GM12878 (cell line): ENCODE results near the gene LCA5. TPM values are rescaled to one million over a fixed set of nuclear protein-coding genes. Genes with fewer than 3 reads are reported as not detected.
"Not testable (repeated sequence)": the region's sequence is repeated elsewhere in the genome, so short reads cannot be mapped to it uniquely, and the experiment has no call there.

Experiments used
- ATAC-seq: fragments of 200-7000 bp; cut with Tn5 transposase; 3 replicates; pipeline ENCODE4 v1.9.1; 2020; ENCODE audit warnings: mild to moderate bottlenecking, moderate library complexity
- BruUV-seq: library from RNA; stranded (reverse); fragments of 400-500 nt; replicated peaks from 2 replicates; lab custom pipeline; 2021; lab: Mats Ljungman, UMichigan
- CTCF ChIA-PET: fragments of 300-600 bp; sonication (Branson Sonifier 250); formaldehyde crosslinking; extraction: SDS; loops from one replicate; lab custom pipeline; 2021; ENCODE audit warnings: inconsistent platforms; lab: Yijun Ruan, JAX
- POLR2A ChIA-PET: fragments of 350-600 bp; formaldehyde crosslinking; extraction: SDS; loops from one replicate; lab custom pipeline; 2021; ENCODE audit warnings: inconsistent platforms; lab: Charles Lee
- RAD21 ChIA-PET: fragments of 300-600 bp; sonication (Branson Sonifier 250); formaldehyde crosslinking; loops from one replicate; lab custom pipeline; 2023; ENCODE audit warnings: antibody characterized with exemption; ENCODE audit not compliant: unreplicated experiment; lab: Charles Lee
- SMC1A ChIA-PET: fragments of 300-600 bp; sonication (Branson Sonifier 250); formaldehyde crosslinking; loops from one replicate; lab custom pipeline; 2023; ENCODE audit not compliant: unreplicated experiment, uncharacterized antibody; lab: Charles Lee
- DNase-seq: peaks from one replicate; pipeline ENCODE4 v3.0.0-alpha.2; 2011; ENCODE audit warnings: low read depth, low spot score
- FAIRE-seq: peaks from 3 replicates; lab custom pipeline; 2011; peaks lifted over from hg19 to GRCh38; lab: Jason Lieb, UNC
- H2AFZ ChIP-seq: 2 replicates; pipeline ENCODE4 v1.6.0; 2011; ENCODE audit warnings: low read depth, low read length, control low read depth; ENCODE audit not compliant: control insufficient read depth
- H3K27ac ChIP-seq: 2 replicates; pipeline ENCODE4 v1.5.1; 2011; ENCODE audit warnings: control low read depth; ENCODE audit not compliant: control insufficient read depth, insufficient read depth
- H3K27me3 ChIP-seq, 2 experiments: replicated peaks in 1 of 2; 2 replicates each; pipeline versions ENCODE4 v1.6.0 to v1.6.1; 2011; ENCODE audit warnings: low read length in 1 of 2; ENCODE audit not compliant: control insufficient read depth in 2 of 2, insufficient read depth in 2 of 2
- H3K36me3 ChIP-seq, 2 experiments: 2 replicates each; pipeline ENCODE4 v1.5.1; 2011; ENCODE audit warnings: low read length in 1 of 2; ENCODE audit not compliant: control insufficient read depth in 2 of 2, insufficient read depth in 2 of 2
- H3K4me1 ChIP-seq: 2 replicates; pipeline ENCODE4 v1.6.1; 2011; ENCODE audit warnings: mild to moderate bottlenecking, low read length, moderate library complexity, mixed read lengths; ENCODE audit not compliant: control insufficient read depth, insufficient read depth
- H3K4me2 ChIP-seq: 2 replicates; pipeline ENCODE4 v1.6.0; 2011; ENCODE audit warnings: control low read depth; ENCODE audit not compliant: control insufficient read depth, insufficient read depth
- H3K4me3 ChIP-seq: fragments of 200-600 bp; sonication (generic); 2 replicates; pipeline ENCODE4 v1.5.1; 2016
- H3K79me2 ChIP-seq: 2 replicates; pipeline ENCODE4 v1.6.0; 2011; ENCODE audit warnings: low read length; ENCODE audit not compliant: control insufficient read depth, insufficient read depth
- H3K9ac ChIP-seq: 2 replicates; pipeline ENCODE4 v1.8.0; 2011; ENCODE audit warnings: low read length, control low read depth, mixed read lengths; ENCODE audit not compliant: control insufficient read depth, insufficient read depth
- H3K9me3 ChIP-seq: replicated peaks from 3 replicates; pipeline ENCODE4 v1.5.1; 2011; ENCODE audit warnings: mild to moderate bottlenecking, low read length; ENCODE audit not compliant: control insufficient read depth, insufficient read depth
- H4K20me1 ChIP-seq: 2 replicates; pipeline ENCODE4 v1.6.0; 2011; ENCODE audit not compliant: control insufficient read depth, insufficient read depth
- CEBPZ ChIP-seq: fragments of 150-350 bp; IDR thresholded peaks from 2 replicates; pipeline ENCODE4 v1.6.1; 2016; ENCODE audit warnings: low read depth, low read length
- CREB1 ChIP-seq: IDR thresholded peaks from 2 replicates; pipeline ENCODE4 v1.6.1; 2012; ENCODE audit warnings: low read depth, mild to moderate bottlenecking, inconsistent platforms
- MTA2 ChIP-seq: fragments of 450-650 bp; IDR thresholded peaks from 2 replicates; pipeline ENCODE4 v1.6.1; 2016; ENCODE audit warnings: low read depth, mild to moderate bottlenecking, moderate library complexity
- MYB ChIP-seq: fragments of 150-350 bp; IDR thresholded peaks from 2 replicates; pipeline ENCODE4 v1.6.1; 2014; ENCODE audit warnings: mild to moderate bottlenecking, low read depth, low read length, borderline replicate concordance
- WGBS: methylation state at CpG from one replicate; pipeline ENCODE4 v1.1.6; 2016; ENCODE audit warnings: low lambda C conversion rate; ENCODE audit not compliant: insufficient replicate concordance, insufficient coverage; ENCODE audit errors: missing lambda C conversion rate; 5-methylcytosine and 5-hydroxymethylcytosine counted together
- in situ Hi-C: fragments of 300-500 bp; cut with MboI; formaldehyde crosslinking; loops from 9 replicates; pipeline ENCODE4 v1.14.3; 2018; ENCODE audit warnings: mixed read lengths
- intact Hi-C: fragments of 100-400 bp; cut with micrococcal nuclease; formaldehyde crosslinking; loops from one replicate; pipeline ENCODE4 v1.14.2; 2022; ENCODE audit not compliant: unreplicated experiment
- polyA plus RNA-seq, 11 experiments: library from polyadenylated mRNA; depleted of rRNA in 4 of 11; unstranded in 6 of 11; stranded (reverse) in 5 of 11; fragments of >200 nt; fragmentation: Nextera tagmentation in 4 of 11; fragmentation: Illumina TruSeq in 1 of 11; extraction: Ambion mirVana in 4 of 11; extraction: Trizol in 1 of 11; gene quantifications; 1 replicate in 1 of 11; 2 replicates in 10 of 11; pipeline versions ENCODE4 v1.2.1 to v1.2.3, GENCODE V29; 2011 to 2016; ENCODE audit warnings: inconsistent platforms in 2 of 11, missing spikeins in 2 of 11, low read depth in 1 of 11
- total RNA-seq, 4 experiments: library from RNA; depleted of rRNA in 3 of 4; stranded (reverse); fragments of >200 nt in 3 of 4; fragmentation: Illumina TruSeq in 1 of 4; extraction: Trizol in 1 of 4; gene quantifications; 2 replicates each; pipeline versions ENCODE4 v1.2.1 to v1.2.3, GENCODE V29; 2013 to 2021

The LCA5 gene
- total and polyA plus RNA-seq, 10 of the 15 experiments (the other 5 are each of a cell fraction or from before 2014, with no cell fraction given) = 0.13 to 0.45 (median 0.27) TPM

GRCh38 chr6:79536585-79536953, 661 bp downstream of the LCA5 start:
- SMC1A ChIA-PET = interaction anchor here (1.3 to 1.4 kb wide), 2 partner anchors 8 to 9 kb away, joined by 3 read pairs; no protein-coding TSS in a partner anchor
- peak overlapping the region; percentile 85 for H3K4me2 ChIP-seq
- CTCF ChIA-PET = interaction anchor here (0.8 to 4.3 kb wide), 3 partner anchors 8 to 333 kb away, joined by 3 to 15 read pairs (median 4); no protein-coding TSS in a partner anchor
- H3K27ac ChIP-seq = 0 out of 2 replicates have a peak overlapping the region, but pooled peaks have one; percentile 27
- intact Hi-C loops (loop anchor here (2.0 kb wide), 1 partner anchor 458 kb away; the partner anchor contains the start of gene PHIP), in situ Hi-C loops (no loop called here)
- no peaks in the 10 kb centered on the region for H3K4me1 ChIP-seq
- H3K9ac ChIP-seq = peak overlapping the region; percentile 32; the same call in 1 of the 2 replicates
- WGBS = 2% methylated on average over 9 of the region's 9 CpGs
- H3K79me2 ChIP-seq = no peaks in the 10 kb centered on the region; the same call in 1 of the 2 replicates
- H2AFZ ChIP-seq = peak overlapping the region; percentile 89
- DNase-seq = no peak
- RAD21 ChIA-PET = interaction anchor here (1.4 kb wide), 1 partner anchor 201 kb away, joined by 4 read pairs; no protein-coding TSS in a partner anchor
- TSS peak; percentile 75 for BruUV-seq
- TF ChIP-seq MTA2 (no peak), MYB (no peak), CEBPZ (no peak), CREB1 (no peak)
- peak; percentile 6; the same call in 2 of the 3 replicates for ATAC-seq
- no peaks in the 10 kb centered on the region for H3K36me3 ChIP-seq
- POLR2A ChIA-PET = interaction anchor here (0.5 to 1.5 kb wide), 2 partner anchors 9 to 233 kb away, joined by 4 read pairs; no protein-coding TSS in a partner anchor
- peak overlapping the region; percentile 94 for H3K4me3 ChIP-seq
- H3K9me3 ChIP-seq = no peaks in the 10 kb centered on the region
- no peak for FAIRE-seq
- no peaks in the 10 kb centered on the region for H3K27me3 ChIP-seq
- H4K20me1 ChIP-seq = no peaks in the 10 kb centered on the region

GRCh38 chr6:79529567-79529966, 7.7 kb downstream of the LCA5 start:
- SMC1A ChIA-PET, H3K4me1 ChIP-seq, H3K27me3 ChIP-seq, H2AFZ ChIP-seq, H3K9ac ChIP-seq, POLR2A ChIA-PET, BruUV-seq, H3K36me3 ChIP-seq, CTCF ChIA-PET, in situ Hi-C loops, ATAC-seq, H3K79me2 ChIP-seq, H3K27ac ChIP-seq, RAD21 ChIA-PET, H3K9me3 ChIP-seq, H3K4me3 ChIP-seq, intact Hi-C loops, FAIRE-seq, H4K20me1 ChIP-seq, H3K4me2 ChIP-seq, DNase-seq: not testable (repeated sequence)
- 98% methylated on average over 4 of the region's 4 CpGs for WGBS
